ENCODE data around the gene SLC9A7. TPM values are rescaled to one million over a fixed set of nuclear protein-coding genes. Genes with fewer than 3 reads are reported as not detected.
A peak's percentile ranks its signal among the peaks of the same experiment; 100 is the strongest.

The SLC9A7 gene
- total RNA-seq, 2 experiments from 2014 or later = 16.9 to 17.0 TPM

GRCh38 chrX:46582325-46582724, 176.6 kb downstream of the SLC9A7 start:
- H3K4me3 Mint-ChIP-seq = no peak overlapping the region
- H3K4me1 Mint-ChIP-seq (ENCODE audit: low read depth) = peaks cover 10% of the 10 kb centered on the region
- DNase-seq = no peak
- POLR2A ChIA-PET = no interaction called here
- ATAC-seq = no peak
- no peaks in the 10 kb centered on the region for H3K9me3 Mint-ChIP-seq
- H3K27me3 Mint-ChIP-seq = no peaks in the 10 kb centered on the region
- no peaks in the 10 kb centered on the region for H3K36me3 Mint-ChIP-seq (ENCODE audit: low read depth)
- CTCF ChIA-PET = no interaction called here
- intact Hi-C loops (cut with micrococcal nuclease) = no loop called here
- no peak overlapping the region for H3K27ac Mint-ChIP-seq
- TF ChIP-seq, protein P1, sequence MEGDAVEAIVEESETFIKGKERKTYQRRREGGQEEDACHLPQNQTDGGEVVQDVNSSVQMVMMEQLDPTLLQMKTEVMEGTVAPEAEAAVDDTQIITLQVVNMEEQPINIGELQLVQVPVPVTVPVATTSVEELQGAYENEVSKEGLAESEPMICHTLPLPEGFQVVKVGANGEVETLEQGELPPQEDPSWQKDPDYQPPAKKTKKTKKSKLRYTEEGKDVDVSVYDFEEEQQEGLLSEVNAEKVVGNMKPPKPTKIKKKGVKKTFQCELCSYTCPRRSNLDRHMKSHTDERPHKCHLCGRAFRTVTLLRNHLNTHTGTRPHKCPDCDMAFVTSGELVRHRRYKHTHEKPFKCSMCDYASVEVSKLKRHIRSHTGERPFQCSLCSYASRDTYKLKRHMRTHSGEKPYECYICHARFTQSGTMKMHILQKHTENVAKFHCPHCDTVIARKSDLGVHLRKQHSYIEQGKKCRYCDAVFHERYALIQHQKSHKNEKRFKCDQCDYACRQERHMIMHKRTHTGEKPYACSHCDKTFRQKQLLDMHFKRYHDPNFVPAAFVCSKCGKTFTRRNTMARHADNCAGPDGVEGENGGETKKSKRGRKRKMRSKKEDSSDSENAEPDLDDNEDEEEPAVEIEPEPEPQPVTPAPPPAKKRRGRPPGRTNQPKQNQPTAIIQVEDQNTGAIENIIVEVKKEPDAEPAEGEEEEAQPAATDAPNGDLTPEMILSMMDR (IDR thresholded peaks at IDR 0.05) = no peak

DNA sequence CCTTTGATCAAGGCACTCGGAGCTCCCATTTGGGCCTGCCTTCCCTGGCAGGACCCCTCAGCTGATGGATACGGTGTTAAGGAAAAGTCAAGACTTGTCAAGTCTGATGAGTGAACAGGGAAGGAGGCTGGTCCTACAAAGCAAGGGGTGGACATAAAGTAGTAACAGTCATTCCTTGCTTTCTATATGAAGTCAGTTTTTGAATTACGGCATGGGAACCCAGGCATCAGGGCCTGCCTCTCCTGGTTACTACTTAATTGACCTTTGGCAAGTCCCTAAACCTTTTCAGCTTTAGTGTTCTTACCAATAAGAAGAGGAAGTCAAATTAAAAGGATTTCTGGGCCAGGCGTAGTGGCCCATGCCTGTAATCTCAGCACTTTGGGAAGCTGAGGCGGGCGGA, 178.3 kb downstream of the SLC9A7 start:
- Mint-ChIP-seq H3K4me3 (no peak overlapping the region), H3K27me3 (peaks cover 3% of the 10 kb centered on the region), H3K27ac (no peak overlapping the region), H3K36me3 (ENCODE audit: low read depth) (no peaks in the 10 kb centered on the region), H3K4me1 (ENCODE audit: low read depth) (peaks cover 18% of the 10 kb centered on the region), H3K9me3 (no peaks in the 10 kb centered on the region)
- ChIA-PET POLR2A (no interaction called here), CTCF (no interaction called here)
- intact Hi-C loops (cut with micrococcal nuclease) = no loop called here
- ATAC-seq (no peak), DNase-seq (no peak)
- TF ChIP-seq, protein P1 (IDR thresholded peaks at IDR 0.05) = no peak

DNA sequence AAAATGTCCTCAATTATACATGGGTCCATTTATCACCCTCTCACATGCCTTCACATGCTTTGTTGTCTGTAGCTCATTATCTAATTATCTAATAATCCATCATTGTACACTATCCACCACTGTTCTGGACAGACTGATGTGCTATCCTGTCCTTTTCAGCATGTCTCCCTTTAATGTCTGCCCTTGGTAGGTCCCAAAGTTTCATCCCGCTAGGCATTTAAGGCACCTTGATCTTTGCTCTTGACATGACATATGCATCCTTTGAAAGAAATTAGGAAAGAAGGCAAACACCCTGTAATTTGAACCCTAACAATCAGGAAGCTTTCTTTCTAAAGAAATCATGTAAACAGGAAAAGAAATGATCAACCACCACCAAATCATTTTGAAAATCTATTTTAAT, 179.7 kb downstream of the SLC9A7 start:
- Mint-ChIP-seq H3K27me3 (peaks cover 3% of the 10 kb centered on the region), H3K27ac (no peak overlapping the region), H3K9me3 (no peaks in the 10 kb centered on the region), H3K4me1 (ENCODE audit: low read depth) (peaks cover 21% of the 10 kb centered on the region), H3K4me3 (no peak overlapping the region), H3K36me3 (ENCODE audit: low read depth) (no peaks in the 10 kb centered on the region)
- ATAC-seq = no peak
- TF ChIP-seq, protein P1 (IDR thresholded peaks at IDR 0.05) = no peak
- DNase-seq = no peak
- POLR2A ChIA-PET = interaction anchor here (1.3 kb wide), 1 partner anchor 8 kb away, joined by 4 read pairs; no protein-coding TSS in a partner anchor
- intact Hi-C loops (cut with micrococcal nuclease) = no loop called here
- CTCF ChIA-PET = no interaction called here

DNA sequence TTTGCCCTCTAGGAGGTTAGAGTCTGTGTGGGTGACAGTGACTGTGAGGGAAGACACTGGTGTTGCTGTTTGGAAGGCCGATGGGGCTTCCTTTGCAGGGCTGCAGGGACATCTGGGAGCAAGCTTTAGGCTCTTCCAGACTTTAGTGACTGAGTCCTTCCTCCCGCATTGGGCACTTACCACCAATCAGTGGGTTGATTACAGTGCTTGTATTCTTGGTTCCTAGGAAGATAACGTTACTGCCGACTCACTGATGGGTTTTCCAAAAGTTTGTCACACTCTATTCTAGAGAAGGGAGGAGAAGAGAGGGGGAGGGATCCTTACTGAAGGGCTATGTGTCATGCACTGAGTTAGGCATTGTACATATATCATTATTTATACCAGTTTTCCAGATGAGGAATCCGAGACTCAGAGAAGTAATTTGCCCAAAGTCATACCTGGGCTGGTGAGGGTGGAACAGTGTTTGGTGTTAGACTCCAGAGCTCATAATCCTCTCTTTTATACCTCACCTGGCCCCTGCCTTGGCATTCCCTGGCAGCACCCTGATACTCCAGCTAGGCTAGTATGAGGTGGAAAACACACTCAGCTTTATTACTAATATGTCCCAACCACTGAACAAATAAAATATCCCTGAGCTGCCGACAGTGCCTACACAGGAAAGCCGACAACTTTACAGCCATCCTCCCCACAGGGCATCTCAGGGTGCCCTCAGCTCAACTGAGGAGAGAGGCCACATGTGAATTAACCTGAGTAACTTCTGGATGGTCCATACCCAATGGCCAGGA, 181.5 kb downstream of the SLC9A7 start:
- H3K27me3 Mint-ChIP-seq = peaks cover 3% of the 10 kb centered on the region
- peaks cover 29% of the 10 kb centered on the region for H3K4me1 Mint-ChIP-seq (ENCODE audit: low read depth)
- no peaks in the 10 kb centered on the region for H3K36me3 Mint-ChIP-seq (ENCODE audit: low read depth)
- DNase-seq (no peak), ATAC-seq (no peak)
- peak overlapping the region; percentile 27 for H3K4me3 Mint-ChIP-seq
- H3K9me3 Mint-ChIP-seq = no peaks in the 10 kb centered on the region
- POLR2A ChIA-PET = no interaction called here
- TF ChIP-seq, protein P1 (IDR thresholded peaks at IDR 0.05) = no peak
- intact Hi-C loops (cut with micrococcal nuclease) = no loop called here
- CTCF ChIA-PET = interaction anchor here (1.2 kb wide), 1 partner anchor 60 kb away, joined by 4 read pairs; no protein-coding TSS in a partner anchor
- H3K27ac Mint-ChIP-seq = no peak overlapping the region

DNA sequence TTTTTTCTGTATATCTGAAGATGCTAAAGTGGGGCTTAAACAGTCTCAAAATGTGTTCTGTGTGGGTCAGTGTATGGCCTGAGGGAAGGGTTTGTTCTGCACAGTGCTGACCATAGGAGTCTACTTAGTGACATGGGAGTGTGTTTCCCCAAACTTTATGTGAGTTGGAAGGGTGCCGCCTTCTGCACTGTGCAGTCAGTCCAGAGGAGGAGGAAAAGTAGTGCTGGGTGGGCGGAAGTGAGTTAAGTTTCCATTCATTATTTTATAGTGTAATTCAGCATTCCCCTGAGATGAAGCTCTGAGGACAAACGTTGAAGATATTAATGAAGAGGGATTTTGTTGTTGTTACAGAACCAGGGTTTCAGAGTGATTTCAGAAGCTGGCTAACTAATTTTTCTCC, 182.5 kb downstream of the SLC9A7 start:
- H3K36me3 Mint-ChIP-seq (ENCODE audit: low read depth) = no peaks in the 10 kb centered on the region
- peak overlapping the region; percentile 61 for H3K4me3 Mint-ChIP-seq
- no peak overlapping the region for H3K27ac Mint-ChIP-seq
- TF ChIP-seq, protein P1 (IDR thresholded peaks at IDR 0.05) = no peak
- no peak for DNase-seq
- H3K4me1 Mint-ChIP-seq (ENCODE audit: low read depth) = peaks cover 39% of the 10 kb centered on the region
- intact Hi-C loops (cut with micrococcal nuclease) = no loop called here
- peaks cover 3% of the 10 kb centered on the region for H3K27me3 Mint-ChIP-seq
- no peak for ATAC-seq
- ChIA-PET POLR2A (no interaction called here), CTCF (interaction anchor here (1.2 kb wide), 1 partner anchor 61 kb away, joined by 4 read pairs; no protein-coding TSS in a partner anchor)
- H3K9me3 Mint-ChIP-seq = no peaks in the 10 kb centered on the region

Data from activated CD8-positive, alpha-beta T cell treated with anti-CD3 and anti-CD28 coated beads for 36 hours (primary cell).